ENCODE data around the gene ZBTB20. TPM values are rescaled to one million over a fixed set of nuclear protein-coding genes. Genes with fewer than 3 reads are reported as not detected.
A peak's percentile ranks its signal among the peaks of the same experiment; 100 is the strongest.

Gene ZBTB20
- total and polyA plus RNA-seq, 10 of the 15 experiments (the other 5 are each of a cell fraction or from before 2014, with no cell fraction given) = 0.20 to 5.5 (median 2.2) TPM

GRCh38 chr3:114290911-114291901 is 855.9 kb downstream of the ZBTB20 start (continued):
- TF ChIP-seq E4F1 (IDR thresholded peaks at IDR 0.05; ENCODE audit: borderline replicate concordance, partially characterized antibody) = no peak
- peak; percentile 24; the same call in 1 of the 2 replicates for TF ChIP-seq TARDBP (IDR thresholded peaks at IDR 0.05; ENCODE audit: borderline replicate concordance)
- TF ChIP-seq POLR2AphosphoS2 (IDR thresholded peaks at IDR 0.05; ENCODE audit: low read depth, low read length) = no peak
- TF ChIP-seq FOXK2 (IDR thresholded peaks at IDR 0.05) = no peak
- TF ChIP-seq BCL11A (IDR thresholded peaks at IDR 0.05; ENCODE audit: low read depth, low read length) = peak; percentile 79
- peak; percentile 86 for TF ChIP-seq RELA (IDR thresholded peaks at IDR 0.05; ENCODE audit: borderline replicate concordance, partially characterized antibody)
- peak; percentile 67; the same call in 1 of the 2 replicates for TF ChIP-seq PKNOX1 (IDR thresholded peaks at IDR 0.05)
- peak; percentile 18; the same call in 1 of the 2 replicates for TF ChIP-seq IRF4 (IDR thresholded peaks at IDR 0.05; ENCODE audit: low read depth, low read length)
- peak in 1 of 2 experiments; percentile 67; a peak in 2 of 4 replicates for TF ChIP-seq ETV6 (conservative IDR thresholded peaks at IDR 0.05 in 1 of 2, IDR thresholded peaks at IDR 0.05 in 1 of 2; ENCODE audit: borderline replicate concordance in 1 of 2, low read depth in 1 of 2)
- TF ChIP-seq RCOR1 (conservative IDR thresholded peaks at IDR 0.05; ENCODE audit: low read depth, low read length) = no peak
- peak; percentile 57; the same call in 1 of the 2 replicates for TF ChIP-seq BMI1 (IDR thresholded peaks at IDR 0.05; ENCODE audit: borderline replicate concordance)
- peak; percentile 97 for TF ChIP-seq EED (IDR thresholded peaks at IDR 0.05; ENCODE audit: low read depth)
- no peak for TF ChIP-seq ZSCAN29 (IDR thresholded peaks at IDR 0.05)
- TF ChIP-seq PAX8 (IDR thresholded peaks at IDR 0.05) = no peak
- TF ChIP-seq FOXM1 (IDR thresholded peaks at IDR 0.05; ENCODE audit: low read depth, low read length) = peak; percentile 93
- TF ChIP-seq POLR2AphosphoS5 (IDR thresholded peaks at IDR 0.05; ENCODE audit: low read length) = 0 out of 2 replicates have a peak, but pooled peaks have one; percentile 18
- no peak for TF ChIP-seq KLF5 (IDR thresholded peaks at IDR 0.05; ENCODE audit: partially characterized antibody)
- TF ChIP-seq ZNF217 (IDR thresholded peaks at IDR 0.05) = 0 out of 2 replicates have a peak, but pooled peaks have one; percentile 33
- no peak for TF ChIP-seq MAX (IDR thresholded peaks at IDR 0.05; ENCODE audit: low read depth, low read length)
- TF ChIP-seq NFIC (IDR thresholded peaks at IDR 0.05; ENCODE audit: low read depth, low read length) = peak; percentile 86
- no peak for TF ChIP-seq CHD1 (IDR thresholded peaks at IDR 0.05; ENCODE audit: low read depth, low read length)
- peak; percentile 88 for TF ChIP-seq PAX5 (IDR thresholded peaks at IDR 0.05; ENCODE audit: borderline replicate concordance, low read depth, low read length)
- TF ChIP-seq HSF1 (IDR thresholded peaks at IDR 0.05; ENCODE audit: low read depth, low read length) = no peak
- peak; percentile 60 to 79; a peak in 2 of 4 replicates for TF ChIP-seq EP300 (IDR thresholded peaks at IDR 0.05; ENCODE audit: borderline replicate concordance in 1 of 2, control insufficient read depth in 1 of 2, low read depth in 2 of 2, low read length in 2 of 2)
- no peak for TF ChIP-seq SMAD5 (IDR thresholded peaks at IDR 0.05; ENCODE audit: low read depth)
